HEK293T (cell line): ENCODE data around the gene SCAF8.

ENCODE experiments used
- CTCF ChIA-PET: fragments of 350-600 bp; formaldehyde crosslinking; extraction: SDS; loops from one replicate; lab custom pipeline; 2021; ENCODE audit warnings: antibody characterized with exemption, inconsistent platforms; lab: Yijun Ruan, JAX
- POLR2A ChIA-PET: fragments of 350-600 bp; formaldehyde crosslinking; extraction: SDS; loops from one replicate; lab custom pipeline; 2020; ENCODE audit warnings: antibody characterized with exemption, inconsistent platforms; lab: Yijun Ruan, JAX
- DNase-seq: peaks from one replicate; pipeline ENCODE4 v3.0.0; 2012; ENCODE audit warnings: mixed read lengths; ENCODE audit errors: extremely low spot score
- ARNT ChIP-seq: fragments of 450-650 bp; IDR thresholded peaks from 2 replicates; pipeline ENCODE4 v1.6.1; 2017; ENCODE audit warnings: mild to moderate bottlenecking
- BHLHE40 ChIP-seq: fragments of 450-650 bp; IDR thresholded peaks from 2 replicates; pipeline ENCODE4 v1.6.1; 2016; ENCODE audit warnings: mild to moderate bottlenecking, moderate library complexity, borderline replicate concordance
- CTBP1 ChIP-seq: fragments of 450-650 bp; IDR thresholded peaks from 2 replicates; pipeline ENCODE4 v1.6.1; 2016; ENCODE audit warnings: borderline replicate concordance
- ELF4 ChIP-seq: fragments of 450-650 bp; IDR thresholded peaks from 2 replicates; pipeline ENCODE4 v1.6.1; 2017; ENCODE audit warnings: antibody characterized with exemption
- FOXA1 ChIP-seq: fragments of 450-650 bp; IDR thresholded peaks from 2 replicates; pipeline ENCODE4 v1.6.1; 2016; ENCODE audit warnings: mild to moderate bottlenecking
- FOXK2 ChIP-seq: fragments of 450-650 bp; IDR thresholded peaks from 2 replicates; pipeline ENCODE4 v1.6.1; 2016; ENCODE audit warnings: mild to moderate bottlenecking
- FOXM1 ChIP-seq: fragments of 450-650 bp; IDR thresholded peaks from 2 replicates; pipeline ENCODE4 v1.6.1; 2017; ENCODE audit warnings: mild to moderate bottlenecking, borderline replicate concordance
- HDGF ChIP-seq: fragments of 450-650 bp; IDR thresholded peaks from 2 replicates; pipeline ENCODE4 v1.6.1; 2017; ENCODE audit warnings: antibody characterized with exemption, borderline replicate concordance
- L3MBTL2 ChIP-seq: fragments of 450-650 bp; conservative IDR thresholded peaks from 2 replicates; pipeline ENCODE4 v1.6.1; 2016; ENCODE audit warnings: mild to moderate bottlenecking
- LEF1 ChIP-seq: fragments of 450-650 bp; IDR thresholded peaks from 2 replicates; pipeline ENCODE4 v1.6.1; 2017; ENCODE audit warnings: mild to moderate bottlenecking, borderline replicate concordance
- NFRKB ChIP-seq: fragments of 450-650 bp; IDR thresholded peaks from 2 replicates; pipeline ENCODE4 v1.6.1; 2016; ENCODE audit warnings: mild to moderate bottlenecking, moderate library complexity
- SP1 ChIP-seq: fragments of 450-650 bp; IDR thresholded peaks from 2 replicates; pipeline ENCODE4 v1.6.1; 2017
- SUZ12 ChIP-seq: fragments of 450-650 bp; IDR thresholded peaks from 2 replicates; pipeline ENCODE4 v1.6.1; 2016; ENCODE audit warnings: mild to moderate bottlenecking
- TARDBP ChIP-seq: fragments of 450-650 bp; IDR thresholded peaks from 2 replicates; pipeline ENCODE4 v1.6.1; 2016
- ZNF384 ChIP-seq: fragments of 450-650 bp; IDR thresholded peaks from 2 replicates; pipeline ENCODE4 v1.6.1; 2016
- TF ChIP-seq, protein P1 (sequence below): fragments of 450-650 bp; IDR thresholded peaks from 2 replicates; pipeline ENCODE4 v1.6.1; 2016

SCAF8 gene

GRCh38 chr6:154861825-154862224 is 128.6 kb downstream of the SCAF8 start:
- DNase-seq: no peak
- CTCF ChIA-PET: no interaction called here
- POLR2A ChIA-PET: no interaction called here
- no peak for TF ChIP-seq SUZ12
- no peak for TF ChIP-seq NFRKB
- no peak for TF ChIP-seq SP1
- no peak for TF ChIP-seq TARDBP
- no peak for TF ChIP-seq CTBP1
- TF ChIP-seq FOXA1: no peak
- TF ChIP-seq ZNF384: no peak
- no peak for TF ChIP-seq FOXK2
- no peak for TF ChIP-seq FOXM1
- TF ChIP-seq, protein P1, sequence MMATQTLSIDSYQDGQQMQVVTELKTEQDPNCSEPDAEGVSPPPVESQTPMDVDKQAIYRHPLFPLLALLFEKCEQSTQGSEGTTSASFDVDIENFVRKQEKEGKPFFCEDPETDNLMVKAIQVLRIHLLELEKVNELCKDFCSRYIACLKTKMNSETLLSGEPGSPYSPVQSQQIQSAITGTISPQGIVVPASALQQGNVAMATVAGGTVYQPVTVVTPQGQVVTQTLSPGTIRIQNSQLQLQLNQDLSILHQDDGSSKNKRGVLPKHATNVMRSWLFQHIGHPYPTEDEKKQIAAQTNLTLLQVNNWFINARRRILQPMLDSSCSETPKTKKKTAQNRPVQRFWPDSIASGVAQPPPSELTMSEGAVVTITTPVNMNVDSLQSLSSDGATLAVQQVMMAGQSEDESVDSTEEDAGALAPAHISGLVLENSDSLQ: no peak
- no peak for TF ChIP-seq BHLHE40
- TF ChIP-seq ARNT: no peak
- no peak for TF ChIP-seq ELF4
- TF ChIP-seq LEF1: no peak
- TF ChIP-seq HDGF: no peak
- TF ChIP-seq L3MBTL2: no peak

DNA sequence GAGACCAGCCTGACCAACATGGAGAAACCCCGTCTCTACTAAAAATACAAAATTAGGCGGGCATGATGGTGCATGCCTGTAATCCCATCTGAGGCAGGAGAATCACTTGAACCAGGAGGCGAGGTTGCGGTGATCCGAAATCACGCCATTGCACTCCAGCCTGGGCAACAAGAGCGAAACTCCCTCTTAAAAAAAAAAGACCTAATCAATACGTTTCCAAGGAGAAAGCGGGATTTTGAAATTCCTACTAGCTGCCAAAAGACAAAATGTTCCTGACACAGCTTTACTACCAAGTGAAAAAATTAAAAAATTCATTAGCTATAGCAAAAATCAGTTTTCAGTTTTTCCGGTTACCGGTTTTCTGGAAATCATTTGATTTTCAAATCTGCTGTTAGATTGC is 129.3 kb downstream of the SCAF8 start:
- ChIA-PET CTCF (no interaction called here), POLR2A (no interaction called here)
- no peak for DNase-seq
- no peak for TF ChIP-seq ARNT
- TF ChIP-seq HDGF: no peak
- TF ChIP-seq ZNF384: no peak
- TF ChIP-seq BHLHE40: no peak
- no peak for TF ChIP-seq FOXK2
- TF ChIP-seq FOXM1: no peak
- TF ChIP-seq NFRKB: no peak
- TF ChIP-seq ELF4: no peak
- no peak for TF ChIP-seq SUZ12
- no peak for TF ChIP-seq CTBP1
- TF ChIP-seq SP1: no peak
- no peak for TF ChIP-seq L3MBTL2
- TF ChIP-seq, protein P1: no peak
- no peak for TF ChIP-seq LEF1
- no peak for TF ChIP-seq TARDBP
- TF ChIP-seq FOXA1: no peak

- ChIA-PET POLR2A (no interaction called here), CTCF (no interaction called here)
- no peak for DNase-seq
- no peak for TF ChIP-seq FOXA1
- TF ChIP-seq SP1: no peak
- TF ChIP-seq ARNT: no peak
- no peak for TF ChIP-seq FOXM1
- no peak for TF ChIP-seq L3MBTL2
- TF ChIP-seq ELF4: no peak
- TF ChIP-seq SUZ12: no peak
- no peak for TF ChIP-seq HDGF
- TF ChIP-seq ZNF384: no peak
- no peak for TF ChIP-seq TARDBP
- no peak for TF ChIP-seq FOXK2
- no peak for TF ChIP-seq LEF1
Observed at GRCh38 chr6:154864066-154864430, 130.8 kb downstream of the SCAF8 start.

GRCh38 chr6:154865291-154865690 is 132.1 kb downstream of the SCAF8 start:
- ChIA-PET POLR2A (no interaction called here), CTCF (no interaction called here)
- TF ChIP-seq ZNF384 (no peak), TARDBP (no peak), NFRKB (no peak), FOXA1 (no peak), LEF1 (no peak), ELF4 (no peak), L3MBTL2 (no peak), HDGF (no peak), SP1 (no peak), SUZ12 (no peak), CTBP1 (no peak), FOXK2 (no peak), BHLHE40 (no peak), ARNT (no peak)
- TF ChIP-seq, protein P1: no peak
- DNase-seq: no peak

GRCh38 chr6:154868143-154868594 is 135.0 kb downstream of the SCAF8 start:
- DNase-seq: peak; percentile 64
- TF ChIP-seq ELF4 (no peak), FOXM1 (no peak), LEF1 (no peak), ZNF384 (no peak), SP1 (no peak), L3MBTL2 (no peak), CTBP1 (no peak), SUZ12 (no peak), ARNT (no peak), TARDBP (no peak), FOXK2 (no peak), NFRKB (no peak), HDGF (no peak), BHLHE40 (no peak), FOXA1 (no peak)
- TF ChIP-seq, protein P1: no peak
- CTCF ChIA-PET: interaction anchor here (0.6 to 1.5 kb wide), 16 partner anchors 8 to 1550 kb away, joined by 3 to 8 read pairs (median 4); no protein-coding TSS in a partner anchor
- POLR2A ChIA-PET: no interaction called here
